Osteoblast (primary cell): Measurements from ENCODE around the gene IRF7. TPM values are rescaled to one million over a fixed set of nuclear protein-coding genes. Genes with fewer than 3 reads are reported as not detected.

ENCODE experiments used
- DNase-seq: peaks from one replicate; pipeline ENCODE4 v3.0.0; 2011; ENCODE audit warnings: low spot score, mixed read lengths; ENCODE audit not compliant: insufficient read length; ENCODE audit errors: missing footprints
- H2AFZ ChIP-seq: 2 replicates; pipeline ENCODE4 v1.6.0; 2011; ENCODE audit warnings: mild to moderate bottlenecking, low read length
- H3K27ac ChIP-seq: 2 replicates; pipeline ENCODE4 v1.5.1; 2011; ENCODE audit warnings: mild to moderate bottlenecking, low read depth, low read length, moderate library complexity
- H3K27me3 ChIP-seq: 2 replicates; pipeline ENCODE4 v1.6.0; 2012; ENCODE audit warnings: mild to moderate bottlenecking, control low read depth, inconsistent platforms, low read length, moderate library complexity; ENCODE audit not compliant: insufficient read depth
- H3K36me3 ChIP-seq: 2 replicates; pipeline ENCODE4 v1.5.1; 2011; ENCODE audit warnings: mild to moderate bottlenecking, low read length, control low read depth, moderate library complexity; ENCODE audit not compliant: insufficient read depth
- H3K4me1 ChIP-seq: 2 replicates; pipeline ENCODE4 v1.5.1; 2011; ENCODE audit warnings: mild to moderate bottlenecking, low read length, control low read depth, moderate library complexity; ENCODE audit not compliant: insufficient read depth
- H3K4me2 ChIP-seq: 2 replicates; pipeline ENCODE4 v1.6.0; 2011; ENCODE audit warnings: mild to moderate bottlenecking, low read length; ENCODE audit not compliant: insufficient read depth
- H3K4me3 ChIP-seq: fragments of 200-600 bp; sonication (generic); 3 replicates; pipeline ENCODE4 v1.5.1; 2012; ENCODE audit warnings: mild to moderate bottlenecking, low read length, inconsistent platforms; ENCODE audit not compliant: insufficient read depth
- H3K79me2 ChIP-seq: 2 replicates; pipeline ENCODE4 v1.6.0; 2012; ENCODE audit warnings: mild to moderate bottlenecking, low read length, control low read depth, inconsistent platforms; ENCODE audit not compliant: insufficient read depth
- H3K9me3 ChIP-seq: 2 replicates; pipeline ENCODE4 v1.5.1; 2011; ENCODE audit warnings: low read depth, low read length, control low read depth
- H4K20me1 ChIP-seq: 2 replicates; pipeline ENCODE4 v1.6.0; 2012; ENCODE audit warnings: mild to moderate bottlenecking, low read length, control low read depth; ENCODE audit not compliant: insufficient read depth
- CTCF ChIP-seq: IDR thresholded peaks from 2 replicates; pipeline ENCODE4 v1.5.1; 2011; ENCODE audit warnings: mild to moderate bottlenecking, low read depth, low read length, moderate library complexity; ENCODE audit errors: extremely low read depth
- total RNA-seq: library from RNA; depleted of rRNA; stranded (reverse); fragments of >200 nt; gene quantifications from 2 replicates; pipeline ENCODE4 v1.2.3, GENCODE V29; 2012

The IRF7 gene
- total RNA-seq, 1 donor = 21.4 TPM

- Histone ChIP-seq H3K4me2 (no peak overlapping the region), H3K79me2 (no peaks in the 10 kb centered on the region), H3K9me3 (no peaks in the 10 kb centered on the region), H3K4me3 (no peak overlapping the region), H4K20me1 (peaks cover 34% of the 10 kb centered on the region), H3K36me3 (no peaks in the 10 kb centered on the region), H3K4me1 (no peaks in the 10 kb centered on the region), H3K27me3 (peaks cover 14% of the 10 kb centered on the region), H2AFZ (no peak overlapping the region), H3K27ac (no peak overlapping the region)
- DNase-seq = peak; percentile 67
- no peak for TF ChIP-seq CTCF
These were observed 20.3 kb upstream of the IRF7 start for GRCh38 chr11:635945-636510.

- H3K27ac ChIP-seq = no peak overlapping the region
- no peak for DNase-seq
- H3K4me3 ChIP-seq = no peak overlapping the region
- no peak for TF ChIP-seq CTCF
- H3K4me1 ChIP-seq = peaks cover 15% of the 10 kb centered on the region
- H3K9me3 ChIP-seq = no peaks in the 10 kb centered on the region
- no peaks in the 10 kb centered on the region for H3K79me2 ChIP-seq
- H3K4me2 ChIP-seq = no peak overlapping the region
- H4K20me1 ChIP-seq = peaks cover 14% of the 10 kb centered on the region
- no peaks in the 10 kb centered on the region for H3K36me3 ChIP-seq
- H2AFZ ChIP-seq = no peak overlapping the region
- no peaks in the 10 kb centered on the region for H3K27me3 ChIP-seq
These were observed 15.1 kb upstream of the IRF7 start for GRCh38 chr11:630871-631270.

GRCh38 chr11:629237-629583, 13.5 kb upstream of the IRF7 start:
- H3K36me3 ChIP-seq = no peaks in the 10 kb centered on the region
- no peaks in the 10 kb centered on the region for H3K9me3 ChIP-seq
- no peaks in the 10 kb centered on the region for H3K79me2 ChIP-seq
- H4K20me1 ChIP-seq = peaks cover 3% of the 10 kb centered on the region
- peaks cover 15% of the 10 kb centered on the region for H3K4me1 ChIP-seq
- no peak for DNase-seq
- no peak overlapping the region for H2AFZ ChIP-seq
- no peak overlapping the region for H3K4me3 ChIP-seq
- peak overlapping the region; percentile 66 for H3K4me2 ChIP-seq
- peak overlapping the region; percentile 28 for H3K27ac ChIP-seq
- no peak for TF ChIP-seq CTCF
- no peaks in the 10 kb centered on the region for H3K27me3 ChIP-seq

GRCh38 chr11:628056-628455, 12.3 kb upstream of the IRF7 start:
- peak overlapping the region; percentile 14 for H3K4me3 ChIP-seq
- no peak for DNase-seq
- H3K27ac ChIP-seq = peak overlapping the region; percentile 34
- peaks cover 15% of the 10 kb centered on the region for H3K4me1 ChIP-seq
- no peaks in the 10 kb centered on the region for H3K36me3 ChIP-seq
- H3K4me2 ChIP-seq = peak overlapping the region; percentile 66
- peak overlapping the region; percentile 16 for H2AFZ ChIP-seq
- no peak for TF ChIP-seq CTCF
- no peaks in the 10 kb centered on the region for H3K79me2 ChIP-seq
- H3K27me3 ChIP-seq = no peaks in the 10 kb centered on the region
- H4K20me1 ChIP-seq = peaks cover 3% of the 10 kb centered on the region
- H3K9me3 ChIP-seq = no peaks in the 10 kb centered on the region
